ENCODE data around the gene PPP1CA.

Gene PPP1CA

GRCh38 chr11:67353317-67354074 is 48.2 kb downstream of the PPP1CA start, which contains the start of gene POLD4:
Gene POLD4, minus strand, starts transcription at chr11:67353546. Its CDS starts 147 bp downstream, at chr11:67353399.
- Histone ChIP-seq H3K27me3 (ENCODE audit: low read depth, low read length) (no peaks in the 10 kb centered on the region), H3K4me1 (ENCODE audit: low read length) (peaks cover 80% of the 10 kb centered on the region), H3K27ac (ENCODE audit: low read length) (peak within 1 kb of the TSS; percentile 98), H2AFZ (ENCODE audit: low read depth, low read length) (no peak within 1 kb of the TSS), H3K4me2 (ENCODE audit: low read length) (peak within 1 kb of the TSS; percentile 97), H3K79me2 (ENCODE audit: low read length) (peaks cover 30% of the 10 kb centered on the region), H3K36me3 (replicated peaks; ENCODE audit: low read depth, low read length) (peaks cover 13% of the 10 kb centered on the region), H3K9ac (ENCODE audit: low read length) (peak within 1 kb of the TSS; percentile 99), H3K9me3 (ENCODE audit: insufficient read depth, low read length) (no peaks in the 10 kb centered on the region), H4K20me1 (ENCODE audit: insufficient read depth, low read length) (no peaks in the 10 kb centered on the region), H3K4me3 (ENCODE audit: low read length) (peak within 1 kb of the TSS; percentile 83)
- TF ChIP-seq EZH2phosphoT487 (IDR thresholded peaks at IDR 0.05; ENCODE audit: low read depth) = no peak
- TF ChIP-seq CTCF (IDR thresholded peaks at IDR 0.05; ENCODE audit: low read depth, low read length) = no peak

DNA sequence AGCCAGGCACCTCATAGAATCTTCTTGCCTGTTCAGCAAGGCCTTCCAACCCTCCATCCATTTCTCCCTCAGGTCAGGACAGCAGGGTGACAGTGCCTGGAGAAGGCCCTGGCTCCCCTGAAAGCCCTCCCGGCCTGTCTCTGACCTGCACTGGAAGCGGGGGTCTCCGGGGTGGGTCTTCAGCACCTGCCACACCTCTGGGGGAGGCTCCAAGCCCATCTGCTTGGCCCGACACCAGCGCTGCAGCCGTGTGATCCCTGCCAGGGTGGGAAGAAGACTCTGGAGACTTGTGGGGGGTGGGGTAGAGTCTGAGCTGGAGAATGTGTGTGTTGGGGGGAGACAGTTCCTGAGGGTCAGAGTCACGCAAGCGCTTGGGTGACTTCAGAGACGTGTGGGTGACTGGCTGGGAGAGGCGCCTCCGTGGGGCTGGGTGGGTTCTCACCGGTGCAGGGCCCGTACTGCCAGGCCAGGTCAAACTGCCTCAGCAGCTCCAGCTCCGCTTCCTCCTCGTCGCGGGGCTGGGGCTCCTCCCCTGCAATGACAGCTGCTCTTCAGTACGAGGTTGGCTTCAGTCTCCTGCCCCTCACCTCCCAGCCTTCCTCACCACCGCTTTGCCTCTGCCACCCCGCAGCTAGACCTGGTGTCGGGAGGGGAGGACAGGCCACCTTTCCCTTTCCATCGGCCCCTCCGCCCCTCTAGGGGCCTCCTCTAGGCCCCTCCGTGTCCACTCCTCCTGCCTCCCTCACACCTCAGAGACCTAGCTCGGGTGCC is 48.9 kb downstream of the PPP1CA start:
- Histone ChIP-seq H4K20me1 (ENCODE audit: insufficient read depth, low read length) (no peaks in the 10 kb centered on the region), H3K9ac (ENCODE audit: low read length) (peak overlapping the region; percentile 99), H3K9me3 (ENCODE audit: insufficient read depth, low read length) (no peaks in the 10 kb centered on the region), H3K79me2 (ENCODE audit: low read length) (peaks cover 30% of the 10 kb centered on the region), H3K27me3 (ENCODE audit: low read depth, low read length) (no peaks in the 10 kb centered on the region), H3K4me3 (ENCODE audit: low read length) (peak overlapping the region; percentile 83), H3K36me3 (replicated peaks; ENCODE audit: low read depth, low read length) (peaks cover 13% of the 10 kb centered on the region), H3K4me2 (ENCODE audit: low read length) (peak overlapping the region; percentile 97), H3K27ac (ENCODE audit: low read length) (peak overlapping the region; percentile 98), H2AFZ (ENCODE audit: low read depth, low read length) (no peak overlapping the region), H3K4me1 (ENCODE audit: low read length) (peaks cover 84% of the 10 kb centered on the region)
- TF ChIP-seq CTCF (IDR thresholded peaks at IDR 0.05; ENCODE audit: low read depth, low read length) (no peak), EZH2phosphoT487 (IDR thresholded peaks at IDR 0.05; ENCODE audit: low read depth) (no peak)

- Histone ChIP-seq H2AFZ (ENCODE audit: low read depth, low read length) (no peak overlapping the region), H3K4me3 (ENCODE audit: low read length) (peak overlapping the region; percentile 83), H4K20me1 (ENCODE audit: insufficient read depth, low read length) (no peaks in the 10 kb centered on the region), H3K79me2 (ENCODE audit: low read length) (peaks cover 28% of the 10 kb centered on the region), H3K9me3 (ENCODE audit: insufficient read depth, low read length) (no peaks in the 10 kb centered on the region), H3K27me3 (ENCODE audit: low read depth, low read length) (no peaks in the 10 kb centered on the region), H3K4me2 (ENCODE audit: low read length) (peak overlapping the region; percentile 97), H3K4me1 (ENCODE audit: low read length) (peaks cover 81% of the 10 kb centered on the region), H3K9ac (ENCODE audit: low read length) (peak overlapping the region; percentile 99), H3K27ac (ENCODE audit: low read length) (peak overlapping the region; percentile 98), H3K36me3 (replicated peaks; ENCODE audit: low read depth, low read length) (peaks cover 13% of the 10 kb centered on the region)
- no peak for TF ChIP-seq EZH2phosphoT487 (IDR thresholded peaks at IDR 0.05; ENCODE audit: low read depth)
- peak; percentile 88 for TF ChIP-seq CTCF (IDR thresholded peaks at IDR 0.05; ENCODE audit: low read depth, low read length)
Observed at GRCh38 chr11:67351275-67352005, 50.2 kb downstream of the PPP1CA start.

All from OCI-LY3 (cell line).